Esophagus muscularis mucosa (tissue), 4 donors: ENCODE measurements around the gene RAB3C. TPM values are rescaled to one million over a fixed set of nuclear protein-coding genes. Genes with fewer than 3 reads are reported as not detected.
"Not testable (repeated sequence)": the region's sequence is repeated elsewhere in the genome, so short reads cannot be mapped to it uniquely, and the experiment has no call there.

Source experiments
- DNase-seq: peaks from one replicate; pipeline ENCODE4 v3.0.0-alpha.2; 2017; ENCODE audit errors: extremely low spot score
- H3K27ac ChIP-seq, 4 donors: fragments of 200-600 bp; sonication (generic); replicated peaks in 1 of 4; 1 replicate in 3 of 4; 2 replicates in 1 of 4; pipeline ENCODE4 v1.5.1; 2016 to 2019; ENCODE audit warnings: mild to moderate bottlenecking in 1 of 4
- H3K27me3 ChIP-seq, 4 donors: fragments of 200-600 bp; sonication (generic); one replicate each; pipeline versions ENCODE4 v1.5.1 to v1.6.0; 2016 to 2019
- H3K36me3 ChIP-seq, 4 donors: fragments of 200-600 bp; sonication (generic); one replicate each; pipeline ENCODE4 v1.5.1; 2016 to 2019
- H3K4me1 ChIP-seq, 4 donors: fragments of 200-600 bp; sonication (generic); one replicate each; pipeline ENCODE4 v1.5.1; 2016 to 2019
- H3K4me3 ChIP-seq, 4 donors: fragments of 200-600 bp; sonication (generic); 1 replicate in 2 of 4; 2 replicates in 2 of 4; pipeline ENCODE4 v1.5.1; 2016 to 2019; ENCODE audit warnings: mild to moderate bottlenecking in 4 of 4, moderate library complexity in 1 of 4
- H3K9me3 ChIP-seq, 4 donors: fragments of 200-600 bp; sonication (generic); 1 replicate in 3 of 4; 2 replicates in 1 of 4; pipeline ENCODE4 v1.5.1; 2016 to 2019
- EP300 ChIP-seq: sonication (generic); formaldehyde crosslinking; IDR thresholded peaks from one replicate; pipeline ENCODE4 v1.6.1; 2017; ENCODE audit warnings: antibody characterized with exemption
- POLR2A ChIP-seq: fragments of 450-650 bp; IDR thresholded peaks from one replicate; pipeline ENCODE4 v1.6.1; 2017; ENCODE audit warnings: antibody characterized with exemption, moderate library complexity, mild to moderate bottlenecking, low read depth
- POLR2AphosphoS5 ChIP-seq, 2 donors: sonication (generic); formaldehyde crosslinking; IDR thresholded peaks; one replicate each; pipeline ENCODE4 v1.6.1; 2017; ENCODE audit warnings: antibody characterized with exemption in 2 of 2
- WGBS: methylation state at CpG from one replicate; pipeline ENCODE4 v1.1.5; 2018; 5-methylcytosine and 5-hydroxymethylcytosine counted together
- intact Hi-C: fragments of 100-400 bp; cut with DNase I; formaldehyde crosslinking; loops from one replicate; pipeline ENCODE4 v1.15.1; 2023
- total RNA-seq, 4 donors: library from RNA; depleted of rRNA; stranded (reverse); fragments of >200 nt; gene quantifications; one replicate each; pipeline versions ENCODE4 v1.1.0 to v1.2.1, GENCODE V29; 2016
- TF ChIP-seq, protein P1 (sequence below), 3 experiments: fragments of 200-600 bp in 2 of 3; fragments of 450-650 bp in 1 of 3; sonication (generic) in 2 of 3; IDR thresholded peaks; one replicate each; pipeline ENCODE4 v1.5.1; 2017 to 2019; ENCODE audit warnings: antibody characterized with exemption in 3 of 3, mild to moderate bottlenecking in 2 of 3, moderate library complexity in 1 of 3

The RAB3C gene
- total RNA-seq, 4 donors from 2014 or later: 2.6 to 9.6 (median 5.9) TPM

DNA sequence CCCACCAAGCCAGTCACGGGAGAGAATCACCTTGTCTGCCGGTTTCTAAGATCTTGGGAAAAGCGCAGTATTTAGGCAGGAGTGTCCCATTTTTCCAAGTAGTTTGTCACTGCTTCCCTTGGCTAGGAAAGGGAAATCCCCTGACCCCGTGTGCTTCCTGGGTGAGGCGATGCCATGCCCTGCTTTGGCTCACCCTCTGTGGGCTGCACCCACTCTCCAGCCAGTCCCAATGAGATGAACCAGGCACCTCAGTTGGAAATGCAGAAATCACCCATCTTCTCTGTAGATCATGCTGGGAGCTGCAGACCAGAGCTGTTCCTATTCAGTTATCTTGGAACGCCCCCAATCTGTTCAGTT lies 116.9 kb downstream of the RAB3C start:
- intact Hi-C loops: no loop called here
- Histone ChIP-seq H3K36me3 (no peaks in the 10 kb centered on the region), H3K4me3 (no peak overlapping the region), H3K9me3 (peaks cover 0 to 13% (median 7%) of the 10 kb centered on the region in 4 donors), H3K27ac (no peak overlapping the region), H3K4me1 (no peaks in the 10 kb centered on the region), H3K27me3 (no peaks in the 10 kb centered on the region)
- TF ChIP-seq EP300: no peak
- TF ChIP-seq POLR2A: no peak
- TF ChIP-seq POLR2AphosphoS5 (IDR thresholded peaks at IDR 0.05): no peak
- TF ChIP-seq, protein P1, sequence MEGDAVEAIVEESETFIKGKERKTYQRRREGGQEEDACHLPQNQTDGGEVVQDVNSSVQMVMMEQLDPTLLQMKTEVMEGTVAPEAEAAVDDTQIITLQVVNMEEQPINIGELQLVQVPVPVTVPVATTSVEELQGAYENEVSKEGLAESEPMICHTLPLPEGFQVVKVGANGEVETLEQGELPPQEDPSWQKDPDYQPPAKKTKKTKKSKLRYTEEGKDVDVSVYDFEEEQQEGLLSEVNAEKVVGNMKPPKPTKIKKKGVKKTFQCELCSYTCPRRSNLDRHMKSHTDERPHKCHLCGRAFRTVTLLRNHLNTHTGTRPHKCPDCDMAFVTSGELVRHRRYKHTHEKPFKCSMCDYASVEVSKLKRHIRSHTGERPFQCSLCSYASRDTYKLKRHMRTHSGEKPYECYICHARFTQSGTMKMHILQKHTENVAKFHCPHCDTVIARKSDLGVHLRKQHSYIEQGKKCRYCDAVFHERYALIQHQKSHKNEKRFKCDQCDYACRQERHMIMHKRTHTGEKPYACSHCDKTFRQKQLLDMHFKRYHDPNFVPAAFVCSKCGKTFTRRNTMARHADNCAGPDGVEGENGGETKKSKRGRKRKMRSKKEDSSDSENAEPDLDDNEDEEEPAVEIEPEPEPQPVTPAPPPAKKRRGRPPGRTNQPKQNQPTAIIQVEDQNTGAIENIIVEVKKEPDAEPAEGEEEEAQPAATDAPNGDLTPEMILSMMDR (IDR thresholded peaks at IDR 0.05): no peak
- no peak for DNase-seq
- WGBS: 75% methylated on average over 2 of the region's 6 CpGs

DNA sequence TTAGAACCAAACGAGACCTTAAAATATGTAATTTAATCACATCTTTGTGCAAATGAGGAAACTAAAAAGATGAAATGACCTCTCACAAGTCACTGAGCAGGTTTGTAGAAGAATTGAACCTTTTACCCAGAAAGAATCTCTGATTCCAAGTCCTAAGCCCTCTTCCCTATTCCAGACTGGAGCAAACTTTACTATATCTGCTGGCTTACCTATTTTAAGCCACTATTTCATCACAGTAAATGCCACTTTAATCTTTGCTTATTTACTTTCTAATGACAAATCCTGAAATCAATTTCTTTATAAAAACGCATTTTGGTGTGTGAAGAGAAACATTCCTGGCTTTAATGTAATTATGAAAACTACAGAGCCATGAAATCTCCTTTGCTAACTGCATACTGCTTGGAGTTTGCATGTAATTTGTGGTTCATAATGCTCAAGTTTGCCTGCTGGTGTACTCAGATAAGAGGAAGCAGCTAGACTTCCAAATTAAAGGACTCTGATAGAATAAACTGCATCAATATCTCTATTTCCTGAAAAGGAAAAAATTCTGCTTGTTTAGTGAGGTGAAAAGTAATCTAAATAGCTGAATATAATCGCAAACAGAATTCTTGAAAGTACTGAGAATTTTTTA lies 121.2 kb downstream of the RAB3C start:
- intact Hi-C loops: no loop called here
- Histone ChIP-seq H3K27ac (no peak overlapping the region), H3K4me1 (no peaks in the 10 kb centered on the region), H3K9me3 (no peaks in the 10 kb centered on the region), H3K27me3 (no peaks in the 10 kb centered on the region), H3K36me3 (no peaks in the 10 kb centered on the region), H3K4me3 (no peak overlapping the region)
- no peak for TF ChIP-seq EP300
- no peak for TF ChIP-seq POLR2A
- TF ChIP-seq, protein P1 (IDR thresholded peaks at IDR 0.05): no peak
- no peak for TF ChIP-seq POLR2AphosphoS5 (IDR thresholded peaks at IDR 0.05)
- DNase-seq: no peak
- WGBS: 75% methylated on average over 3 of the region's 3 CpGs

DNA sequence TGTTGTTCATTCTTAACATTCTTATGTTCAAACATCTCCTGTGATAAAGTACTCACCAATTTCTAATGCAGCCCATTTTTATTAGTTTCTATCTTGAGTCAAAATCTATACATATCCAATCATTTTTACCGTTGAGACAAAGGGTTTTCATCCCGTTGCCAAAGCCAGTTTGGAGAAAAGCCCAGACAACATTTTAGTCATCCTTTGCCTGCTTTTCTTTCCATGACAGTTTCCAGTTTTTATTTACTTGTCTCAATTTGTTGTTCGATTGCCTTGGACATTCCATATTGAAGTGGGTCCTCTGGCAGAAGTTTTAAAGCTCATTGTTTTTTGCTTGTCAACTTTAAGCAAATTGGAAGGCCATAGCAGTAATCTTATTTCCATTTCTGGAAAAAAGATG lies 123.9 kb downstream of the RAB3C start:
- H3K4me1 ChIP-seq: no peaks in the 10 kb centered on the region
- WGBS: 62% methylated on average over 3 of the region's 3 CpGs
- H3K9me3 ChIP-seq: no peaks in the 10 kb centered on the region
- no peak for DNase-seq
- no peak overlapping the region for H3K4me3 ChIP-seq
- no peaks in the 10 kb centered on the region for H3K36me3 ChIP-seq
- no peak for TF ChIP-seq POLR2AphosphoS5 (IDR thresholded peaks at IDR 0.05)
- no peak overlapping the region for H3K27ac ChIP-seq
- intact Hi-C loops: no loop called here
- no peaks in the 10 kb centered on the region for H3K27me3 ChIP-seq

DNA sequence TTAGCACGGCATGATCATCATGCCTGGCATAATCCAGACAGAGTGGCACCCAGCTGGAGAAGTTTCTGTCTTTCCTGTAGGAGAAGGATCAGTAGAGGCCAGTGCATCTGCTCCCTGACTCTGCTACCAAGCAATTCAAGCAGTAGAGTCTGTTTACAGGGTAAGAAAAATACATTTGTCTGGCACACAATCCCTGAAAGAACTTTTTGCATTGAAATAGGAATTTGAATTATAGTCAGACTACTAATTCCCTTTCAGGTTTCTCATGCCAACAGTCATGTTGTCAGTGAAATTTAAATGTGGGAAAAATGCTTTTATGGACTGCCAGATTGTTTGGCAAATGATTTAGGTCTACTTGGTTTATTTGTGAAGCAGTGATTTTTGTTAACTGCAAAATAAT lies 125.6 kb downstream of the RAB3C start:
- no peaks in the 10 kb centered on the region for H3K4me1 ChIP-seq
- WGBS: 75% methylated on average over 1 of the region's 1 CpG
- H3K36me3 ChIP-seq: no peaks in the 10 kb centered on the region
- no peak for TF ChIP-seq POLR2AphosphoS5 (IDR thresholded peaks at IDR 0.05)
- TF ChIP-seq, protein P1 (IDR thresholded peaks at IDR 0.05): no peak
- no peak for TF ChIP-seq POLR2A
- TF ChIP-seq EP300: no peak
- H3K27me3 ChIP-seq: no peaks in the 10 kb centered on the region
- no peak overlapping the region for H3K27ac ChIP-seq
- H3K9me3 ChIP-seq: no peaks in the 10 kb centered on the region
- no peak for DNase-seq
- H3K4me3 ChIP-seq: no peak overlapping the region
- intact Hi-C loops: no loop called here

DNA sequence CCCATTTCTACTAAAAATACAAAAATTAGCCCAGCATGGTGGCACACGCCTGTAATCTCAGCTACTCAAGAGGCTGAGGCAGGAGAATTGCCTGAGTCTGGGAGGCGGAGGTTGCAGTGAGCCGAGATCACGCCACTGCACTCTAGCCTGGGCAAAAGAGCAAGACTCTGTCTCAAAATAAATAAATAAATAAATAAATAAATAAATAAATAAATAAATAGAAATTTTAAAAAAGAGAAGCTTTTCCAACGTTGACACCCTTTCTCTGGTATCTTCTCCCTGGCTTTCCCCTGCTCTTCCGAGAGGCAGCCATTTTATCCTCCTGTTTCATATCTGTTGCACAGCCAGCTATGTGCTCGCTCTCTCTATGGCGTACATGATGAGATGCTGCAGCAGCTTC lies 127.5 kb downstream of the RAB3C start:
- DNase-seq, H3K9me3 ChIP-seq, H3K27me3 ChIP-seq, intact Hi-C loops, H3K36me3 ChIP-seq, H3K27ac ChIP-seq, H3K4me3 ChIP-seq, H3K4me1 ChIP-seq: not testable (repeated sequence)
- 91% methylated on average over 8 of the region's 8 CpGs for WGBS

DNA sequence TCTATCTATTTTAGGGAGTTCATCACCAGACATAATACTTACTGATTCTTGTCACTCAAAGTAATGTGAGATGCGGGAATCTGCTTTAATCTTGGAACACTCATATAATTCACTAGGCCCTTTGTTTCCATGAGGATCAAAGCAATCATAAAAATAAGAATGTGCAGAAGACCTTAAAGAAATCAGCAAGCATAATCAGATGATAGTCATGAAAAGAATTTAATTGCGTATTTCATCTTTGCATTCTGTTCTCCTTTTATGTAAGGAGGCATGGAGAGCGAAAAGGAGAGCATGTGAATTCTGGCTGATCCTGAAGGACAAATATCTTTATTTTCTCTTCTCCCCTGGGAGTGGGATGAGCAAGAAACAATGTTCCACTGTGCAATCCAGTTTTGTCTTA lies 128.0 kb downstream of the RAB3C start:
- H3K4me3 ChIP-seq: no peak overlapping the region
- intact Hi-C loops: no loop called here
- DNase-seq: no peak
- H3K27ac ChIP-seq: no peak overlapping the region
- WGBS: 92% methylated on average over 3 of the region's 3 CpGs
- H3K4me1 ChIP-seq: no peaks in the 10 kb centered on the region
- no peaks in the 10 kb centered on the region for H3K36me3 ChIP-seq
- H3K9me3 ChIP-seq: no peaks in the 10 kb centered on the region
- no peaks in the 10 kb centered on the region for H3K27me3 ChIP-seq
- TF ChIP-seq POLR2A (no peak), EP300 (no peak), POLR2AphosphoS5 (IDR thresholded peaks at IDR 0.05) (no peak)
- TF ChIP-seq, protein P1 (IDR thresholded peaks at IDR 0.05): no peak
